Neural cell (in vitro differentiated cells): ENCODE results near the gene OR2S2. TPM values are rescaled to one million over a fixed set of nuclear protein-coding genes. Genes with fewer than 3 reads are reported as not detected.

Experiments
- H2AFZ ChIP-seq: fragments of 200-600, 300-800 bp; sonication (generic), shearing (Covaris generic); 2 replicates; pipeline ENCODE4 v1.6.0; 2014; ENCODE audit warnings: low read depth, mild to moderate bottlenecking, antibody characterized with exemption, low read length, moderate library complexity
- H3F3A ChIP-seq: fragments of 200-600 bp; shearing (Covaris generic); 2 replicates; pipeline ENCODE4 v1.6.1; 2016; ENCODE audit warnings: mild to moderate bottlenecking, moderate library complexity, mixed read lengths, antibody characterized with exemption, low read length; ENCODE audit not compliant: insufficient read depth, poor library complexity, severe bottlenecking
- H3K27ac ChIP-seq: fragments of 200-600, 300-800 bp; sonication (generic), shearing (Covaris generic); 2 replicates; pipeline ENCODE4 v1.5.1; 2014; ENCODE audit warnings: mild to moderate bottlenecking, low read length, moderate library complexity
- H3K27me3 ChIP-seq: fragments of 300-800, 200-600 bp; sonication (generic), shearing (Covaris generic); 2 replicates; pipeline ENCODE4 v1.6.0; 2014; ENCODE audit warnings: mild to moderate bottlenecking, low read depth, low read length, moderate library complexity; ENCODE audit not compliant: insufficient read depth
- H3K36me3 ChIP-seq: fragments of 300-800, 200-600 bp; sonication (generic), shearing (Covaris generic); 2 replicates; pipeline ENCODE4 v1.5.1; 2014; ENCODE audit warnings: mild to moderate bottlenecking, antibody characterized with exemption, low read length, moderate library complexity; ENCODE audit not compliant: insufficient read depth
- H3K4me2 ChIP-seq: fragments of 300-800, 200-600 bp; sonication (generic), shearing (Covaris generic); 2 replicates; pipeline ENCODE4 v1.6.0; 2014; ENCODE audit warnings: mild to moderate bottlenecking, low read length
- H3K4me3 ChIP-seq: fragments of 300-800, 200-600 bp; sonication (generic), shearing (Covaris generic); 2 replicates; pipeline ENCODE4 v1.5.1; 2014; ENCODE audit warnings: mild to moderate bottlenecking, low read length, moderate library complexity
- H3K79me2 ChIP-seq: fragments of 200-600 bp; shearing (Covaris generic); replicated peaks from 2 replicates; pipeline ENCODE4 v1.6.0; 2014; ENCODE audit warnings: mild to moderate bottlenecking, low read length, moderate library complexity; ENCODE audit not compliant: insufficient read depth
- H3K9ac ChIP-seq: fragments of 300-800, 200-600 bp; sonication (generic), shearing (Covaris generic); 2 replicates; pipeline ENCODE4 v1.6.1; 2016; ENCODE audit warnings: mild to moderate bottlenecking, low read length, mixed read lengths
- H3K9me2 ChIP-seq: fragments of 200-600 bp; shearing (Covaris generic); 2 replicates; pipeline ENCODE4 v1.6.1; 2016; ENCODE audit warnings: mild to moderate bottlenecking, low read length, mixed read lengths; ENCODE audit not compliant: insufficient read depth
- H3K9me3 ChIP-seq: fragments of 200-600, 300-800 bp; sonication (generic), shearing (Covaris generic); 2 replicates; pipeline ENCODE4 v1.6.1; 2016; ENCODE audit warnings: mild to moderate bottlenecking, mixed run types, low read length, moderate library complexity, mixed read lengths
- H4K20me1 ChIP-seq: fragments of 200-600 bp; shearing (Covaris generic); 2 replicates; pipeline ENCODE4 v1.6.1; 2016; ENCODE audit warnings: mild to moderate bottlenecking, mixed run types; ENCODE audit not compliant: insufficient read depth
- EP300 ChIP-seq: fragments of 450-650 bp; conservative IDR thresholded peaks from 2 replicates; pipeline ENCODE4 v1.6.1; 2014; ENCODE audit warnings: antibody characterized with exemption, mild to moderate bottlenecking, moderate library complexity; ENCODE audit not compliant: poor library complexity, severe bottlenecking
- EZH2 ChIP-seq: fragments of 200-600, 300-800 bp; shearing (Covaris generic), sonication (generic); IDR thresholded peaks from 2 replicates; pipeline ENCODE4 v1.6.1; 2014; ENCODE audit warnings: antibody characterized with exemption, low read length, borderline replicate concordance, mild to moderate bottlenecking; ENCODE audit not compliant: insufficient read depth, poor library complexity, severe bottlenecking
- MXI1 ChIP-seq: fragments of 450-650 bp; conservative IDR thresholded peaks from 2 replicates; pipeline ENCODE4 v1.6.1; 2014; ENCODE audit warnings: antibody characterized with exemption, mild to moderate bottlenecking; ENCODE audit not compliant: poor library complexity, severe bottlenecking
- POLR2AphosphoS5 ChIP-seq: IDR thresholded peaks from 2 replicates; pipeline ENCODE4 v1.6.1; 2012
- RAD21 ChIP-seq: fragments of 450-650 bp; conservative IDR thresholded peaks from 2 replicates; pipeline ENCODE4 v1.6.1; 2014; ENCODE audit warnings: antibody characterized with exemption, mild to moderate bottlenecking, moderate library complexity
- SMC3 ChIP-seq: fragments of 450-650 bp; conservative IDR thresholded peaks from 2 replicates; pipeline ENCODE4 v1.6.1; 2014; ENCODE audit warnings: antibody characterized with exemption, mild to moderate bottlenecking, moderate library complexity; ENCODE audit not compliant: poor library complexity
- TAF1 ChIP-seq: IDR thresholded peaks from 2 replicates; pipeline ENCODE4 v1.6.1; 2012; ENCODE audit warnings: low read depth
- polyA plus RNA-seq: library from polyadenylated mRNA; depleted of rRNA; stranded (reverse); fragments of >200 nt; gene quantifications from 2 replicates; pipeline ENCODE4 v1.2.3, GENCODE V29; 2014
- TF ChIP-seq, protein P1 (sequence below): fragments of 450-650 bp; IDR thresholded peaks from 2 replicates; pipeline ENCODE4 v1.5.1; 2014; ENCODE audit warnings: antibody characterized with exemption, mild to moderate bottlenecking, moderate library complexity; ENCODE audit not compliant: poor library complexity, severe bottlenecking
- TF ChIP-seq, protein P2 (sequence below): IDR thresholded peaks from 2 replicates; pipeline ENCODE4 v1.6.1; 2012; ENCODE audit warnings: borderline replicate concordance

The OR2S2 gene
- polyA plus RNA-seq, 1 donor from 2014 or later: not detected

DNA sequence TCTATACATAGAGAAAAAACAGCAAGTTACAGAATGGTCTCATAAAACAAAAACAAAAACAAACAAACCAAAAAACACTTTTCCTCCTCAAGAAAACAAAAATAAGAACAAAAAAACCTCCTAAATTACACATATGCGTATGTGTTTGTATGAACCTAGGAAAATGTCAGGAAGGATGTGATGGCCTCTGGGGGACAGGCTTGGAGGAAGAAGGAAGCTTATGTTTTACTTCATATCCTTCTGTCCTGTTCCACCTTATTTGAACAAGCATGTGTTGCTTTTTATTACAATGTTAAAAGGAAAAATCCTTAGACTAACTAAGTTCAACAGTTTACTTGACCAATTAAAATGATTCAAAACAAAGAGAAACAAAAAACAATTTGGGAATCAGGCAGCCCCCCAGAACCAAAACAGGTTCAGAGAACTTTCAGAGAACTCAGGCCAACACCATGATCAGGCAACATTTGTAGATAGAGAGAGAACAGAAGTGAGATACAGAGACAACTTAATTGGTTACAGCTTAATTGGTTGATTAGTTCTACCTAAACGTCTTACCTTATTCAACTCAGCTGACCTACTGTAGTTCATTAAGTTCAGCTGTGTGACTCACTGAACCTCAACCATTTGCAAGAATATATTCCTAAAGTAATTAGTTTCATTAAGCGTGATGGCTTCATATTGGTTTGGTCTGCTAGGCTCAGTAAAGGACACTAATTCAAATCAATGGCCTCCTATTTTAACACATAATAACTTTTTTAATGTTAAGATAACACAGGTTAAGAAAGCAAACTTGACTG lies 38.5 kb downstream of the OR2S2 start:
- Histone ChIP-seq H3K4me2 (no peak overlapping the region), H3K79me2 (no peaks in the 10 kb centered on the region), H3F3A (no peaks in the 10 kb centered on the region), H3K4me3 (no peak overlapping the region), H3K9ac (no peak overlapping the region), H3K36me3 (no peaks in the 10 kb centered on the region), H3K27me3 (no peaks in the 10 kb centered on the region), H2AFZ (no peak overlapping the region), H3K27ac (no peak overlapping the region), H4K20me1 (no peaks in the 10 kb centered on the region), H3K9me3 (no peaks in the 10 kb centered on the region), H3K9me2 (no peaks in the 10 kb centered on the region)
- no peak for TF ChIP-seq RAD21
- TF ChIP-seq TAF1: no peak
- TF ChIP-seq EZH2: no peak
- TF ChIP-seq, protein P1, sequence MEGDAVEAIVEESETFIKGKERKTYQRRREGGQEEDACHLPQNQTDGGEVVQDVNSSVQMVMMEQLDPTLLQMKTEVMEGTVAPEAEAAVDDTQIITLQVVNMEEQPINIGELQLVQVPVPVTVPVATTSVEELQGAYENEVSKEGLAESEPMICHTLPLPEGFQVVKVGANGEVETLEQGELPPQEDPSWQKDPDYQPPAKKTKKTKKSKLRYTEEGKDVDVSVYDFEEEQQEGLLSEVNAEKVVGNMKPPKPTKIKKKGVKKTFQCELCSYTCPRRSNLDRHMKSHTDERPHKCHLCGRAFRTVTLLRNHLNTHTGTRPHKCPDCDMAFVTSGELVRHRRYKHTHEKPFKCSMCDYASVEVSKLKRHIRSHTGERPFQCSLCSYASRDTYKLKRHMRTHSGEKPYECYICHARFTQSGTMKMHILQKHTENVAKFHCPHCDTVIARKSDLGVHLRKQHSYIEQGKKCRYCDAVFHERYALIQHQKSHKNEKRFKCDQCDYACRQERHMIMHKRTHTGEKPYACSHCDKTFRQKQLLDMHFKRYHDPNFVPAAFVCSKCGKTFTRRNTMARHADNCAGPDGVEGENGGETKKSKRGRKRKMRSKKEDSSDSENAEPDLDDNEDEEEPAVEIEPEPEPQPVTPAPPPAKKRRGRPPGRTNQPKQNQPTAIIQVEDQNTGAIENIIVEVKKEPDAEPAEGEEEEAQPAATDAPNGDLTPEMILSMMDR: no peak
- TF ChIP-seq, protein P2, sequence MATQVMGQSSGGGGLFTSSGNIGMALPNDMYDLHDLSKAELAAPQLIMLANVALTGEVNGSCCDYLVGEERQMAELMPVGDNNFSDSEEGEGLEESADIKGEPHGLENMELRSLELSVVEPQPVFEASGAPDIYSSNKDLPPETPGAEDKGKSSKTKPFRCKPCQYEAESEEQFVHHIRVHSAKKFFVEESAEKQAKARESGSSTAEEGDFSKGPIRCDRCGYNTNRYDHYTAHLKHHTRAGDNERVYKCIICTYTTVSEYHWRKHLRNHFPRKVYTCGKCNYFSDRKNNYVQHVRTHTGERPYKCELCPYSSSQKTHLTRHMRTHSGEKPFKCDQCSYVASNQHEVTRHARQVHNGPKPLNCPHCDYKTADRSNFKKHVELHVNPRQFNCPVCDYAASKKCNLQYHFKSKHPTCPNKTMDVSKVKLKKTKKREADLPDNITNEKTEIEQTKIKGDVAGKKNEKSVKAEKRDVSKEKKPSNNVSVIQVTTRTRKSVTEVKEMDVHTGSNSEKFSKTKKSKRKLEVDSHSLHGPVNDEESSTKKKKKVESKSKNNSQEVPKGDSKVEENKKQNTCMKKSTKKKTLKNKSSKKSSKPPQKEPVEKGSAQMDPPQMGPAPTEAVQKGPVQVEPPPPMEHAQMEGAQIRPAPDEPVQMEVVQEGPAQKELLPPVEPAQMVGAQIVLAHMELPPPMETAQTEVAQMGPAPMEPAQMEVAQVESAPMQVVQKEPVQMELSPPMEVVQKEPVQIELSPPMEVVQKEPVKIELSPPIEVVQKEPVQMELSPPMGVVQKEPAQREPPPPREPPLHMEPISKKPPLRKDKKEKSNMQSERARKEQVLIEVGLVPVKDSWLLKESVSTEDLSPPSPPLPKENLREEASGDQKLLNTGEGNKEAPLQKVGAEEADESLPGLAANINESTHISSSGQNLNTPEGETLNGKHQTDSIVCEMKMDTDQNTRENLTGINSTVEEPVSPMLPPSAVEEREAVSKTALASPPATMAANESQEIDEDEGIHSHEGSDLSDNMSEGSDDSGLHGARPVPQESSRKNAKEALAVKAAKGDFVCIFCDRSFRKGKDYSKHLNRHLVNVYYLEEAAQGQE: no peak
- TF ChIP-seq POLR2AphosphoS5: no peak
- TF ChIP-seq SMC3: no peak
- TF ChIP-seq MXI1: no peak
- no peak for TF ChIP-seq EP300

DNA sequence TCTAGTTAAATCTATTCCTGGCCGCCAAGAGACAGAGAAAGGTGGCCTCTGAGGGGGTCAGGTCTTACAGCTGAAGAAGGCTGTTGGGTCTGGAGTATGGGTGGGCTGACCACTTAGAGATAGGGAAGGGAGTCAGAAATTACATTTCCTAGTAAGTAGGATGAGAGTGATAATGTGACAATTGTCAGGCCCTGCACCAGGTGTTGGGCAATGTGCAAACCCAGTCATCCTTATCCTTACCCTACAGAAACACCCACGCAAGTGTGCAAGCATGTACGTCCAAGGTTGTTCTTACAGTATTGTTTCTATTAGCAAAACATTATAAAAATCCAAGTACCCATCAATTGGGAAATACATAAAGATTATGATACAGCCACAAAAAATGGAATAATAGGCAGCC lies 39.2 kb downstream of the OR2S2 start:
- no peak overlapping the region for H2AFZ ChIP-seq
- H3K9ac ChIP-seq: no peak overlapping the region
- H4K20me1 ChIP-seq: no peaks in the 10 kb centered on the region
- no peaks in the 10 kb centered on the region for H3K79me2 ChIP-seq
- H3K27ac ChIP-seq: no peak overlapping the region
- no peaks in the 10 kb centered on the region for H3K9me2 ChIP-seq
- no peaks in the 10 kb centered on the region for H3K9me3 ChIP-seq
- H3K4me3 ChIP-seq: no peak overlapping the region
- H3K4me2 ChIP-seq: no peak overlapping the region
- H3K27me3 ChIP-seq: no peaks in the 10 kb centered on the region
- H3K36me3 ChIP-seq: no peaks in the 10 kb centered on the region
- TF ChIP-seq, protein P1: no peak
- TF ChIP-seq EP300: no peak
- TF ChIP-seq POLR2AphosphoS5: no peak
- H3F3A ChIP-seq: no peaks in the 10 kb centered on the region
